Measurements from ENCODE around the gene TOB1. TPM values are rescaled to one million over a fixed set of nuclear protein-coding genes. Genes with fewer than 3 reads are reported as not detected.

Gene TOB1
- total RNA-seq, 1 experiment from 2014 or later = 86.0 TPM

DNA sequence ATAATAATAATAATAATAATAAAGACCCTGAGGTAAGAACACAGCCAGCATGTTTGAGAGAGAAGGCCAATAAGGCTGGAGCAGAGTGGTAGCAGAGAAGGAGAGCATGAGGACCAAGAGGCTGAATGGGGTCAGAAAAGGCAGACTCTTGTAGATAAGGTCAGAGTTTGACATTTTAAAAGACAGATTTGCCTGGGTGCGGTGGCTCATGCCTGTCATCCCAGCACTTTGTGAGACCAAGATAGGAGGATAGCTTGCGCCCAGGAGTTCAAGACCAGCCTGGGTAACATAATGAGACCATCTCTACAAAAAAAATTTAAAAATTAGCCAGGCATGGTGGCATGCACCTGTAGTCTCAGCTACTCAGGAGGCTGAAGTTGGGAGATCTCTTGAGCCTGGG, 41.7 kb downstream of the TOB1 start:
- CTCF ChIA-PET = interaction anchor here (1.2 kb wide), 1 partner anchor 42 kb away, joined by 3 read pairs; no protein-coding TSS in a partner anchor
- no peaks in the 10 kb centered on the region for H3K36me3 ChIP-seq (ENCODE audit: control insufficient read depth in 1 of 2, insufficient read depth in 2 of 2, low read length in 2 of 2)

More for the DNA sequence above, 41.7 kb downstream of the TOB1 start:
- H3K4me2 ChIP-seq (ENCODE audit: low read length) = no peak overlapping the region
- no peaks in the 10 kb centered on the region for H3K9me3 ChIP-seq (ENCODE audit: control insufficient read depth in 1 of 2, insufficient read depth in 1 of 2, low read depth in 1 of 2, low read length in 2 of 2)
- H3K27ac ChIP-seq (ENCODE audit: low read depth, low read length) = no peak overlapping the region
- no peak for TF ChIP-seq EZH2phosphoT487 (IDR thresholded peaks at IDR 0.05; ENCODE audit: borderline replicate concordance)
- TF ChIP-seq ATF3 (IDR thresholded peaks at IDR 0.05) = no peak
- no peak for TF ChIP-seq ZNF274 (IDR thresholded peaks at IDR 0.05; ENCODE audit: low read depth, low read length)
- TF ChIP-seq, protein P1, sequence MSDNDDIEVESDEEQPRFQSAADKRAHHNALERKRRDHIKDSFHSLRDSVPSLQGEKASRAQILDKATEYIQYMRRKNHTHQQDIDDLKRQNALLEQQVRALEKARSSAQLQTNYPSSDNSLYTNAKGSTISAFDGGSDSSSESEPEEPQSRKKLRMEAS (IDR thresholded peaks at IDR 0.05) = no peak
- TF ChIP-seq SIN3A (IDR thresholded peaks at IDR 0.05; ENCODE audit: low read depth) = no peak
- no peak for TF ChIP-seq EZH2 (IDR thresholded peaks at IDR 0.05)
- TF ChIP-seq, protein P2, sequence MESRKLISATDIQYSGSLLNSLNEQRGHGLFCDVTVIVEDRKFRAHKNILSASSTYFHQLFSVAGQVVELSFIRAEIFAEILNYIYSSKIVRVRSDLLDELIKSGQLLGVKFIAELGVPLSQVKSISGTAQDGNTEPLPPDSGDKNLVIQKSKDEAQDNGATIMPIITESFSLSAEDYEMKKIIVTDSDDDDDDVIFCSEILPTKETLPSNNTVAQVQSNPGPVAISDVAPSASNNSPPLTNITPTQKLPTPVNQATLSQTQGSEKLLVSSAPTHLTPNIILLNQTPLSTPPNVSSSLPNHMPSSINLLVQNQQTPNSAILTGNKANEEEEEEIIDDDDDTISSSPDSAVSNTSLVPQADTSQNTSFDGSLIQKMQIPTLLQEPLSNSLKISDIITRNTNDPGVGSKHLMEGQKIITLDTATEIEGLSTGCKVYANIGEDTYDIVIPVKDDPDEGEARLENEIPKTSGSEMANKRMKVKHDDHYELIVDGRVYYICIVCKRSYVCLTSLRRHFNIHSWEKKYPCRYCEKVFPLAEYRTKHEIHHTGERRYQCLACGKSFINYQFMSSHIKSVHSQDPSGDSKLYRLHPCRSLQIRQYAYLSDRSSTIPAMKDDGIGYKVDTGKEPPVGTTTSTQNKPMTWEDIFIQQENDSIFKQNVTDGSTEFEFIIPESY (IDR thresholded peaks at IDR 0.05; ENCODE audit: extremely low read depth, insufficient replicate concordance, low read length) = no peak
- no peak for TF ChIP-seq EGR1 (IDR thresholded peaks at IDR 0.05; ENCODE audit: low read depth)
- no peak for TF ChIP-seq JUND (IDR thresholded peaks at IDR 0.05)
- TF ChIP-seq RAD21 (IDR thresholded peaks at IDR 0.05; ENCODE audit: low read depth) = no peak
- no peaks in the 10 kb centered on the region for H4K20me1 ChIP-seq (ENCODE audit: insufficient read depth)
- no peak overlapping the region for H3K9ac ChIP-seq (ENCODE audit: low read length)
- ATAC-seq = no peak
- ChIA-PET POLR2A (no interaction called here), RAD21 (ENCODE audit: low non-redundant PET in 1 of 2, low total read pairs in 2 of 2, uncharacterized antibody in 2 of 2, unreplicated experiment in 2 of 2) (no interaction called here)
- no peak for DNase-seq (ENCODE audit: low read depth, low spot score)
- H3K9me2 ChIP-seq (ENCODE audit: insufficient read depth) = no peaks in the 10 kb centered on the region
- intact Hi-C loops (cut with micrococcal nuclease) = no loop called here
- H3K27me3 ChIP-seq (ENCODE audit: insufficient read depth, low read length) = no peaks in the 10 kb centered on the region
- H3K4me3 ChIP-seq (replicated peaks in 1 of 2; ENCODE audit: low read depth in 1 of 2, low read length in 2 of 2) = no peak overlapping the region
- peaks cover 0 to 4% of the 10 kb centered on the region in 2 experiments; a peak in 2 of 4 replicates for H3K4me1 ChIP-seq (ENCODE audit: control insufficient read depth in 1 of 2, insufficient read depth in 2 of 2, low read length in 2 of 2)
- no TSS peak for BruUV-seq (replicated peaks)
- no peaks in the 10 kb centered on the region for H3K79me2 ChIP-seq (ENCODE audit: insufficient read depth, low read length)
- H2AFZ ChIP-seq (ENCODE audit: low read depth, low read length, poor library complexity, severe bottlenecking) = no peak overlapping the region
